Measurements from ENCODE around the gene SASS6. TPM values are rescaled to one million over a fixed set of nuclear protein-coding genes. Genes with fewer than 3 reads are reported as not detected.

The SASS6 gene
- total and polyA plus RNA-seq, 4 donors: 0.55 to 5.9 (median 1.3) TPM

DNA sequence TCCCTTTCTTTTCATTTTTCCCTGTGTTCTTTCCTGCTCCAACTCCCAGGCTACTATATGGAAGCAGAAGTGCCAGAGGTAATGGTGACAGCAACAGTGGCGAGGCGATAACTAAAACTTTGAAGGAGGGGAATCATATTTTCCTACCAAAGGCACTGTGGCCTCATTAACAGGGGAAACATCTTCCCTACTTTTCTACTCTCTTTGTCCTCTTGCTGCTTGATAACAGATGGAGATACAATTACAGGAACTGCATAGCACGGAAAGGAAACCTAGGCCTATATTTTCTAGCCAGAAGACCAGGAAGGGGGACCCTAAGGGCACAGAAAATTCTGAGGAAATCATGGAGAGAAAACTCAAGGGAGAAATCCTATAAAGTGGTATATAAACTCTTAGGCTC is 42.3 kb downstream of the SASS6 start:
- Histone ChIP-seq H3K4me1 (ENCODE audit: control insufficient read depth in 4 of 4, insufficient read depth in 4 of 4, low read length in 3 of 4) (peaks cover 0 to 4% (median 0%) of the 10 kb centered on the region in 4 donors), H3K4me3 (ENCODE audit: low read depth in 1 of 3, low read length in 3 of 3) (no peak overlapping the region), H3K27me3 (ENCODE audit: control insufficient read depth in 4 of 4, insufficient read depth in 4 of 4, low read length in 3 of 4) (no peaks in the 10 kb centered on the region), H3K27ac (ENCODE audit: low read depth in 1 of 2, low read length in 2 of 2) (no peak overlapping the region), H3K9ac (ENCODE audit: low read depth in 1 of 2, low read length in 2 of 2) (no peak overlapping the region), H3K36me3 (ENCODE audit: control insufficient read depth in 4 of 4, insufficient read depth in 3 of 4, low read depth in 1 of 4, low read length in 3 of 4) (peaks cover 0 to 2% (median under 1%) of the 10 kb centered on the region in 4 donors), H3K9me3 (ENCODE audit: control insufficient read depth in 4 of 4, low read length in 3 of 4) (no peaks in the 10 kb centered on the region)
- no peak for DNase-seq (ENCODE audit: low spot score)
- WGBS: 92% methylated on average over 3 of the region's 3 CpGs
- no peak for TF ChIP-seq TAF1 (conservative IDR thresholded peaks at IDR 0.05)
- TF ChIP-seq JUND (IDR thresholded peaks at IDR 0.05): no peak
- TF ChIP-seq FOXA1 (IDR thresholded peaks at IDR 0.05): no peak
- no peak for TF ChIP-seq MAX (IDR thresholded peaks at IDR 0.05)
- TF ChIP-seq, protein P1, sequence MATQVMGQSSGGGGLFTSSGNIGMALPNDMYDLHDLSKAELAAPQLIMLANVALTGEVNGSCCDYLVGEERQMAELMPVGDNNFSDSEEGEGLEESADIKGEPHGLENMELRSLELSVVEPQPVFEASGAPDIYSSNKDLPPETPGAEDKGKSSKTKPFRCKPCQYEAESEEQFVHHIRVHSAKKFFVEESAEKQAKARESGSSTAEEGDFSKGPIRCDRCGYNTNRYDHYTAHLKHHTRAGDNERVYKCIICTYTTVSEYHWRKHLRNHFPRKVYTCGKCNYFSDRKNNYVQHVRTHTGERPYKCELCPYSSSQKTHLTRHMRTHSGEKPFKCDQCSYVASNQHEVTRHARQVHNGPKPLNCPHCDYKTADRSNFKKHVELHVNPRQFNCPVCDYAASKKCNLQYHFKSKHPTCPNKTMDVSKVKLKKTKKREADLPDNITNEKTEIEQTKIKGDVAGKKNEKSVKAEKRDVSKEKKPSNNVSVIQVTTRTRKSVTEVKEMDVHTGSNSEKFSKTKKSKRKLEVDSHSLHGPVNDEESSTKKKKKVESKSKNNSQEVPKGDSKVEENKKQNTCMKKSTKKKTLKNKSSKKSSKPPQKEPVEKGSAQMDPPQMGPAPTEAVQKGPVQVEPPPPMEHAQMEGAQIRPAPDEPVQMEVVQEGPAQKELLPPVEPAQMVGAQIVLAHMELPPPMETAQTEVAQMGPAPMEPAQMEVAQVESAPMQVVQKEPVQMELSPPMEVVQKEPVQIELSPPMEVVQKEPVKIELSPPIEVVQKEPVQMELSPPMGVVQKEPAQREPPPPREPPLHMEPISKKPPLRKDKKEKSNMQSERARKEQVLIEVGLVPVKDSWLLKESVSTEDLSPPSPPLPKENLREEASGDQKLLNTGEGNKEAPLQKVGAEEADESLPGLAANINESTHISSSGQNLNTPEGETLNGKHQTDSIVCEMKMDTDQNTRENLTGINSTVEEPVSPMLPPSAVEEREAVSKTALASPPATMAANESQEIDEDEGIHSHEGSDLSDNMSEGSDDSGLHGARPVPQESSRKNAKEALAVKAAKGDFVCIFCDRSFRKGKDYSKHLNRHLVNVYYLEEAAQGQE (IDR thresholded peaks at IDR 0.05): no peak
- no peak for TF ChIP-seq RAD21 (IDR thresholded peaks at IDR 0.05)
- no peak for TF ChIP-seq RXRA (IDR thresholded peaks at IDR 0.05)
- no peak for TF ChIP-seq EGR1 (IDR thresholded peaks at IDR 0.05; ENCODE audit: low read depth in 2 of 2)
- no peak for TF ChIP-seq NR2F2 (IDR thresholded peaks at IDR 0.05)

DNA sequence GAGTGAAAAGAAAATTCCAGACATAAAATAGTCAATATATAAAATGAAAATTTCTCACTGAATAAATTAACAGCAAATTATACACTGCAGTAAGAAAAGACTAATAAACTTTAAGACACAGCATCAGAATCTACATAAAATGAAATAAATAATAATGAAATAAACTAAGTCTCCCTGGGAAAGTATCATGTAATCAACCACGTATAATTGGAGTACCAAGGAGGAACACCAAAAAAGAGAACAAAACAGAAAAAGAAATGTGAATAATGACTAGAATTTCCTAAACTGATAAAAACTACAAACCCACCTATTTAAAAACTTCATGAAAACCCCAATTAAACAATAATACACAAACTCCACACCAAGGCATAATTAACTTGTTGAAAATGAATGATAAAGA is 43.6 kb downstream of the SASS6 start:
- WGBS: 98% methylated on average over 1 of the region's 1 CpG

More for the DNA sequence above, 43.6 kb downstream of the SASS6 start:
- Histone ChIP-seq H3K4me3 (ENCODE audit: low read depth in 1 of 3, low read length in 3 of 3) (no peak overlapping the region), H3K27ac (ENCODE audit: low read depth in 1 of 2, low read length in 2 of 2) (no peak overlapping the region), H3K27me3 (ENCODE audit: control insufficient read depth in 4 of 4, insufficient read depth in 4 of 4, low read length in 3 of 4) (no peaks in the 10 kb centered on the region), H3K4me1 (ENCODE audit: control insufficient read depth in 4 of 4, insufficient read depth in 4 of 4, low read length in 3 of 4) (peaks cover 0 to 3% (median 0%) of the 10 kb centered on the region in 4 donors), H3K36me3 (ENCODE audit: control insufficient read depth in 4 of 4, insufficient read depth in 3 of 4, low read depth in 1 of 4, low read length in 3 of 4) (peaks cover 0 to 2% (median 0%) of the 10 kb centered on the region in 4 donors), H3K9me3 (ENCODE audit: control insufficient read depth in 4 of 4, low read length in 3 of 4) (no peaks in the 10 kb centered on the region), H3K9ac (ENCODE audit: low read depth in 1 of 2, low read length in 2 of 2) (no peak overlapping the region)
- no peak for DNase-seq (ENCODE audit: low spot score)
- TF ChIP-seq EGR1 (IDR thresholded peaks at IDR 0.05; ENCODE audit: low read depth in 2 of 2): no peak
- no peak for TF ChIP-seq YY1 (IDR thresholded peaks at IDR 0.05)
- TF ChIP-seq ATF3 (IDR thresholded peaks at IDR 0.05): no peak
- no peak for TF ChIP-seq RAD21 (IDR thresholded peaks at IDR 0.05)
- TF ChIP-seq, protein P1 (IDR thresholded peaks at IDR 0.05): no peak
- TF ChIP-seq FOXA1 (IDR thresholded peaks at IDR 0.05): no peak
- TF ChIP-seq NR2F2 (IDR thresholded peaks at IDR 0.05): no peak
- no peak for TF ChIP-seq ZBTB33 (IDR thresholded peaks at IDR 0.05)
- no peak for TF ChIP-seq TAF1 (conservative IDR thresholded peaks at IDR 0.05)
- TF ChIP-seq HNF4A (conservative IDR thresholded peaks at IDR 0.05): no peak
- TF ChIP-seq CTCF (IDR thresholded peaks at IDR 0.05; ENCODE audit: low read depth, low read length, missing input control): no peak
- no peak for TF ChIP-seq GABPA (IDR thresholded peaks at IDR 0.05 in 1 of 2, conservative IDR thresholded peaks at IDR 0.05 in 1 of 2)
- no peak for TF ChIP-seq JUND (IDR thresholded peaks at IDR 0.05)
